Measurements from ENCODE around the gene NEMP2.

NEMP2 gene, protein sequence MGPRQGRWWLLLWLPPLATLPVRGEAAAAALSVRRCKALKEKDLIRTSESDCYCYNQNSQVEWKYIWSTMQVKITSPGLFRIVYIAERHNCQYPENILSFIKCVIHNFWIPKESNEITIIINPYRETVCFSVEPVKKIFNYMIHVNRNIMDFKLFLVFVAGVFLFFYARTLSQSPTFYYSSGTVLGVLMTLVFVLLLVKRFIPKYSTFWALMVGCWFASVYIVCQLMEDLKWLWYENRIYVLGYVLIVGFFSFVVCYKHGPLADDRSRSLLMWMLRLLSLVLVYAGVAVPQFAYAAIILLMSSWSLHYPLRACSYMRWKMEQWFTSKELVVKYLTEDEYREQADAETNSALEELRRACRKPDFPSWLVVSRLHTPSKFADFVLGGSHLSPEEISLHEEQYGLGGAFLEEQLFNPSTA

DNA sequence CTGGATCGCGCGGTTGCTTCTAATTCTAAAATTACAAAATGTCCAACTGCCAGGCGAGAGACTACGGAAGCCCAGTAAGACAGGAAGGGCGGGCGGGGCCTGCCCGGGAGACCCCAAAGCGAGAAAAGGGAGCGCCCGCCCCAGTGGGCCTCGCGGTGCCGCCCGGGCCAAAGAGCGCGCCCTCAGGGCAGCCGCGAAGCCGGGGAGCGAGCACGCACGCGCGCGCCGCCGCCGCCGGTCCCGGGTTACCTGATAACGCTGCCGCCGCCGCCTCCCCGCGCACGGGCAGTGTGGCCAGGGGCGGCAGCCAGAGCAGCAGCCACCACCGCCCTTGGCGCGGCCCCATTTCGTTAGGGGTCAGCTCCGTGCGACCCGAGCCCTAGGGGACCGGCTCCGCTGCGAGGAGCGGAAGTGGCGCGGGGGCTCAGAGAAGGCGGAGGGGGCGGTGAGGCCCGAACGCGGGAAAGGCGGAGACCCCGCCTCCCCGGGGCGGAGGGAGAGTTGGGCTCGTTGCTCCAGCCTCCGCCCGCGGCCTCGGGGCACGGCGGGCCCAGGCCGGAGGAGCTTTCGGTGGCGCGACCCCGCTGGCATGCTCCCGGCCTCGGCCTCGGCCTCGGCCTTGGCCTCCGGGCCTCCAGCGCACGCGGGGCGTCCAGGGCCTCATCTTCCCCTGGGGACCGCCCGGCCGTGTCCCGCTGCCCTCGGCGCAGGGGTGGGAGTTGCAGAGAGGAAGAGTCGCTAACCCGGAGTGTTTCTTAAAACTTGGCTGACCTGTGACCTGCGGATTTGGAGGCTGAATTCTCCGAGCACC lies at the start of gene NEMP2:
Gene NEMP2, minus strand, starts transcription at position 413 of the 811 bp plus-strand sequence. Its CDS starts 67 bp downstream, at position 346.
- DNase-seq (ENCODE audit: low read depth), result peak; percentile 95
- TF ChIP-seq, protein P1, sequence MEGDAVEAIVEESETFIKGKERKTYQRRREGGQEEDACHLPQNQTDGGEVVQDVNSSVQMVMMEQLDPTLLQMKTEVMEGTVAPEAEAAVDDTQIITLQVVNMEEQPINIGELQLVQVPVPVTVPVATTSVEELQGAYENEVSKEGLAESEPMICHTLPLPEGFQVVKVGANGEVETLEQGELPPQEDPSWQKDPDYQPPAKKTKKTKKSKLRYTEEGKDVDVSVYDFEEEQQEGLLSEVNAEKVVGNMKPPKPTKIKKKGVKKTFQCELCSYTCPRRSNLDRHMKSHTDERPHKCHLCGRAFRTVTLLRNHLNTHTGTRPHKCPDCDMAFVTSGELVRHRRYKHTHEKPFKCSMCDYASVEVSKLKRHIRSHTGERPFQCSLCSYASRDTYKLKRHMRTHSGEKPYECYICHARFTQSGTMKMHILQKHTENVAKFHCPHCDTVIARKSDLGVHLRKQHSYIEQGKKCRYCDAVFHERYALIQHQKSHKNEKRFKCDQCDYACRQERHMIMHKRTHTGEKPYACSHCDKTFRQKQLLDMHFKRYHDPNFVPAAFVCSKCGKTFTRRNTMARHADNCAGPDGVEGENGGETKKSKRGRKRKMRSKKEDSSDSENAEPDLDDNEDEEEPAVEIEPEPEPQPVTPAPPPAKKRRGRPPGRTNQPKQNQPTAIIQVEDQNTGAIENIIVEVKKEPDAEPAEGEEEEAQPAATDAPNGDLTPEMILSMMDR (IDR thresholded peaks at IDR 0.05; ENCODE audit: insufficient read depth, low read depth, low read length, missing control alignments), result no peak

DNA sequence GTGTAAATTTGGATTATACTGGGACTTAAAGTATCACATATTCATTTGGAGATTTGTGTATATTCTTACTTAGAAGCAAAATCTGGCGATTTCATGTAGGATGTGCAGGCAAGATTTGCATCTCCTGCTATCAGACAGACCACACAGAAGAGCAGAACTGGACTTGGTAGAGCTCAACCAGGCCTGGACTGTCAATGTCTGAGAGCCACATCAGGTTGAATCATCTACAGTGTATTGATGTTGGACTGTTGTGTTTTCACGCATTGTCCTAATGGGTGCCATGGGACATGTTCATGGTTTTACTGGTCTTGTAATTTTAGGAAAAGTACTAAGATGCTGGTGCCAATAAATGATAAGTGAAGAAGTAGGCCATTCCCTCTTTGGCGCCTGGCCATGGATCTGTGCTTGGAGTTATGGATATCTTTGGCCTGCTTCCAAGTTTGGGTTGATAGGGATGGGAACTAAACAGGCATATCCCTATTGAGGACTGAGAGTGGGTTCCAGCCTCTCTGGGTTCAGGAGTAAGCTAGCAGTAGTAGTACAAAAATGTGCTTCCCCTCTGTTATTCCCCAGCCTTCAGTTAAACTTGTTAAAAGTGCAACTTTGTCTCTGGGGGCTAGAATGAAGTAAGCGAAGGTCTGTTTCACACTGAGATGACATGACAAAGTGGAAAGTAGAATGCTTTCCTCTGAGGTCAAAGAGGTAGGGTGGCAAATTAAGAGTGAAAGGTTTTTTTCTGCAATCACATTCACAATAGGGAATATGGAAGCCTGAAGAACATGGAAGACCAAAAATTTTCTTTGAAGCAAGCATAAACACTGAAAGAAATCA lies 49.2 kb upstream of the NEMP2 start:
- DNase-seq (ENCODE audit: low read depth), result peak; percentile 65
- TF ChIP-seq, protein P1 (IDR thresholded peaks at IDR 0.05; ENCODE audit: insufficient read depth, low read depth, low read length, missing control alignments), result no peak
- no peak overlapping the region for H3K4me3 ChIP-seq (ENCODE audit: low read depth, low read length)

More for the DNA sequence above, at the start of gene NEMP2:
- peak within 1 kb of the TSS; percentile 92 for H3K4me3 ChIP-seq (ENCODE audit: low read depth, low read length)

DNA sequence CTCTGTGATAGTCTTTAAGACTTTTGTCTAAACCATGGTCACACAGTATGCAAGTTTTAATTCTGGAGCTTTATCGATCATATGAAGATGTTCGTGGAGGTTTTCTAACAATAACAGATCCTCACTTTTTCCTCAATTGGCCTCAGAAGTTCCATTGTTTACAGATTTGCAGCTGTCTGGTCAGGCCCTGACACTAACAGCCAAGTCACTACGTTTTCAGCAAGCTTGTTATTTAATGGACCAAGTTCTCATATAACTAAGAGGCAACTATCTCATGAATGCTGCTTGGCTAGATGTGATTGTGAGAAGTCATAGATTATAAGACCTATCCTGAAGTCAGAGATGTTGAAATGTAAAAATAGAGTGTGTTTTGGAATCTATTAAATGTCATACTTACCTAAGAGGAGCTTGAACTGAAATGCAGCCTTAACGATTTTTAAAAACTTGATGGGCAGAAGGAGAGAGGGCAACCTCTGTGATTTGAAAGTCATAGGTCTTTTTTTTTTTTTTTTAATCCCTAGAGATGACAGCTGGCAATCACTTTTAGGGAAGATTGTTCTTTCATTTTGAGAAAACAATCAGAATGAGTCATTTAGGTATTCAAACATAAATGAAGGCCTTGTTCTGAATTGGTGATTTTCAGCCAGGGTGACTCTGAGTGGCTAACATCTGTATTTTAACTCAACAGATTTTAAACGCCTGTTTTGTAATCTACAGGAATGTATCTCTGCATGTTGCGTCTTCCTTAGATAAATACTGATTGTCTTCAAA lies 48.4 kb upstream of the NEMP2 start:
- no peak overlapping the region for H3K4me3 ChIP-seq (ENCODE audit: low read depth, low read length)
- TF ChIP-seq, protein P1 (IDR thresholded peaks at IDR 0.05; ENCODE audit: insufficient read depth, low read depth, low read length, missing control alignments), result no peak
- peak; percentile 61 for DNase-seq (ENCODE audit: low read depth)

DNA sequence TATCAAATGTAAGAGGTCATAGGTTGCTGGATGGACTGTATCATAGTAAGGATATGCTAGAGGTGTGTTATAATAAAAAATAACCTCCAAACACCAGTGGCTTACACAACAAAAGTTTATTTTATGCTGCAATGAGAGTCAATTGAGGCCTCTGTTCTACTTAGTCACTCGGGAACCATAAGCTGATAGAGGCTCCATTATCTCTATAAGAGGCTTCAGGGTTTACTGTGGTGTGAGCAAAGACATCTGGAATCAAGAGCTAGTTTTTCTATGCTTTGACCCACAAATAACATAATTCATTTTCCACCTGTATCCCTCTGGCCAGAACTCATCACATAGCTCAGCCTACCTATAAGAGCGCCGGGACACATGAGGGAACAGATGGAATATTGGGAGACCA lies 47.5 kb upstream of the NEMP2 start:
- no peak for DNase-seq (ENCODE audit: low read depth)

DNA sequence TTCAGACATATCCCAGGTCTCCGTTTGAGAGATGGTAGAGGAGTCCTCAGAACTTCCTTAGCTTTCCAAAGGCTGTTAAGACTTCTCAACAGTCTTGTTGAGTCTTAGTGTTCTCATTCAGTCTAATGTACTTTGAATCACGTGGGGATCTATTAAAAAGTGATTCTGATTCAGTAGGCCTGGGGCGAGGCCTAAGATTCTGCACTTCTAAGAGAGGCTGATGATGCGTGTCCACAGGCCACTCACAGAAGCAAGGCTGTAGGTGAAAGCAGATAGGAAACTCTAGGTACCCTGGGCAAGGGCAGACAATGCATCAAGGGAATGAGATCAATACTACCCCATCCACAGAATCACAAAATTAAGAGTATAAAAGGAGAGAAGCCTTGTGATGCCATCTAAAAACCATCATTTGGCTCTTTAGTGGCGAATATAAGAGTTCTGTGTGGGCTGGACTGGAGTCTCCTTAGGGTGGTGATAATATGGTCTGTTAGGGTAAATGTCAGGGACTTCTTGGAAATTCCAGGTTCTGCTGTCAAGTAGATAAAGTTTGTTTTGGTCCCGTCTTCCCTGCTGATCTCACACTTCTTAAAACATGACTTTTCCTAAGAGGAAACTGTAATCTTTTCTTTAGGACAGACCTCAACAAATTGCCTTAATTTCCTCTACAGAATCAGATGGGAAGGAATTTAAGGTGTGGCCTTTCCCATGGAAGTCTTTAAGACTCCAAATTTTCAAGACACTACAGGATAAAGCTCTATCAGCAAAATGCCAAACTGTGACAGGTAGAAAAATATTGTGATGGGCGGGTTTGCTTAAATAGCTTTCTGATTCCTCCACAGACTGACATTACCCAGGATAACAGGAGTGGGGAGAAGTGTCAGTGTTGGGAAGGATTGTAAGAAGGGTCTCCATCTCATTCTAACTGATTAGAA lies 45.7 kb upstream of the NEMP2 start:
- no peak for DNase-seq (ENCODE audit: low read depth)
- TF ChIP-seq, protein P1 (IDR thresholded peaks at IDR 0.05; ENCODE audit: insufficient read depth, low read depth, low read length, missing control alignments), result no peak
- no peak overlapping the region for H3K4me3 ChIP-seq (ENCODE audit: low read depth, low read length)

More for the DNA sequence above, 47.5 kb upstream of the NEMP2 start:
- TF ChIP-seq, protein P1 (IDR thresholded peaks at IDR 0.05; ENCODE audit: insufficient read depth, low read depth, low read length, missing control alignments), result no peak
- no peak overlapping the region for H3K4me3 ChIP-seq (ENCODE audit: low read depth, low read length)

All from GM12865 (cell line).